T-helper 22 cell (primary cell): Measurements from ENCODE around the gene CCDC88B.
A peak's percentile ranks its signal among the peaks of the same experiment; 100 is the strongest.
"Not testable (repeated sequence)": the region's sequence is repeated elsewhere in the genome, so short reads cannot be mapped to it uniquely, and the experiment has no call there.

ENCODE experiments used
- DNase-seq: peaks from one replicate; pipeline ENCODE4 v3.0.0-alpha.2; 2020; ENCODE audit warnings: low read depth

CCDC88B gene

GRCh38 chr11:64321026-64321425 is 19.0 kb upstream of the CCDC88B start:
- DNase-seq = no peak

GRCh38 chr11:64321533-64321932 is 18.5 kb upstream of the CCDC88B start:
- DNase-seq = no peak

DNA sequence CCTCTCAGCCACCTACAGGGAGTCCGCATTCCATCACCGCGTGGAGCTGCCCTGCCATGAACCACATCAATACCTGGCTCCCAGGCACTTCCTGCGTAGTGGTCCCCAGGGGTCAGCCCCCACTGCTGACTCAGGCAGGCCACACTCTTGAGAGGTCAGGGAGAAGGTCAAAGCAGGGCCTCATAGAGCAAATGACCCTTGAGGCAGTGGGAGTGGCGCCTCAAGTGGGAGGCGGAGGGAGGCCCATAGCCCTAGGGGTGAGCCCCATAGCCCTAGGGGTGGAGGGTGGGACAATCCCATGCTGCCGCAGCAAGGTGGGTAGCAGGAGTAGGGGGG is 17.1 kb upstream of the CCDC88B start:
- DNase-seq = no peak

- no peak for DNase-seq
Observed at GRCh38 chr11:64323373-64323772, 16.6 kb upstream of the CCDC88B start.

GRCh38 chr11:64323984-64324383 is 16.0 kb upstream of the CCDC88B start:
- not testable (repeated sequence) for DNase-seq

GRCh38 chr11:64324692-64325469 is 15.1 kb upstream of the CCDC88B start:
- no peak for DNase-seq

DNA sequence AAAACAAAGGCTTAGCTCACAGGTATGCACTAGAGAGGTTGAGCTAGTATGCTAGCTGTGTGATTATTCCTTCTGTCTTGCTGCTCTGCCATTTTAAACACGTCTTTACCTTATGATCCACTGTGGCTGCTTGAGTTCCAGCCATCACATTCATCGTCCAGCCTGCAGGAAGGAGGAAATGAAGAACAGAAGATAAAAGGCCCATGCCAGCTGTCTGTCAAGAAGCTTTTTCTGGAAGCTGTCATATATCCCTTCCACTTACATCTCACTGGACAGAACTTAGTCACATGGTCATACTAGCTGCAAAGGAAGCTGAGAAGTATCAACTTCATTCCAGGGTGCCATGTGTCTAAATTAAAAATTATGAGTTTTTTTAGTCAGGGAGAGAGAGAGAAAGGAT is 12.6 kb upstream of the CCDC88B start:
- no peak for DNase-seq

GRCh38 chr11:64327993-64328392 is 12.0 kb upstream of the CCDC88B start:
- DNase-seq = no peak

- DNase-seq = no peak
Observed at GRCh38 chr11:64330888-64331287, 9.1 kb upstream of the CCDC88B start.

DNA sequence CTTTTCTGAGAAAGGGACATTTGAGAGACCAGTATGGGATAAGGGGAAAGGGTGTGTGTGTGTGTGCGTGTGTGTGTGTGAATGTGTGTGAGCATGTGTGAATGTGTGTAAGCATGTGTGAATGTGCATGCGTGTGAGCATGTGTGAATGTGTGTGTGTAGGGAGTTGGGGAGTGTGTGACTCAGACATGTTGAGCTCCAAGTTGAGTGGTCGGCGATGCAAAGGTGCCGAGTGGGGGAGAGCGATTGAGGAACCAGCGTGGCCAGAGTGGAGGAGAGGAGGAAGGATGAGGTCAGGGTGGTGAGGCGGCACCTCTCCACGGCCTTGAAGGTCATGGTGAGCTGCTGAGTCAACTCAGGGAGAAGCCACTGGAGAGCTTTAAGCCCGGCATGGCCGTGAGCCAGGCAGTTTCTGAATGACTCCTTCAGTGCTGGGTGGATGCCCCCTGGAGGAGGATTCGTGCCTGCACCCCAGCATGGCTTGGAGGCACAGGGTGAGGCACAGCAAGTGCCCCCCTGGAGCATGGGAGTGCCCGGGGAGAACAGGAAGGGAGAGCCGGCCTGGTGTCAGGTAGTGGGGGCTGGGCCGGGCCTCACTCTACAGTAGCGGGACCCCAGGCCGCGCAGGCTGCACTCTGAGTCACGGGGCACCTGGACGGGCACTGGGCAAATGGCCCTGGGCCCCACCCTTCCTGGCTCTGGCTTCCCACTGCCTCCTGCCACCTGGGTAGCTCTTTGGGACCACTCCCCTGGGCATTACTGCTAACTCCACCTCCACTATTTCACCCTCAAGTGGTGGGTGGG is 8.2 kb upstream of the CCDC88B start:
- DNase-seq = peak; percentile 27

DNA sequence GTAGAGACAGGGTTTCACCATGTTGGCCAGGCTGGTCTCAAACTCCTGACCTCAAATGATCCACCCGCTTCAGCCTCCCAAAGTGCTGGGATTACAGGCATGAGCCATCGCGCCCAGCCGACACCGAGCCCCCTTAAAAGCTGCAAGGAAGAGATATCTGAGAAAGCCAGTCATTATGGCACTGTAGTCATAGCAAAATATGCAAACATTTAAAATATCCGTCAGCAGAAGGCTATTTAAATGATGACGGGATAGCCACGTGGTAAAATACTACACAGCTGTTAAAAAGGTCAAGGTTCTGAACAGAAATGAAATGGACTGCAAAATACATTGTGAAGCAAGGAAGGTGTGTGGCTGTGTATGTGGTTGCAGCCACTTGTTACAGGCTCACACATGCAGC is 6.4 kb upstream of the CCDC88B start:
- no peak for DNase-seq

DNA sequence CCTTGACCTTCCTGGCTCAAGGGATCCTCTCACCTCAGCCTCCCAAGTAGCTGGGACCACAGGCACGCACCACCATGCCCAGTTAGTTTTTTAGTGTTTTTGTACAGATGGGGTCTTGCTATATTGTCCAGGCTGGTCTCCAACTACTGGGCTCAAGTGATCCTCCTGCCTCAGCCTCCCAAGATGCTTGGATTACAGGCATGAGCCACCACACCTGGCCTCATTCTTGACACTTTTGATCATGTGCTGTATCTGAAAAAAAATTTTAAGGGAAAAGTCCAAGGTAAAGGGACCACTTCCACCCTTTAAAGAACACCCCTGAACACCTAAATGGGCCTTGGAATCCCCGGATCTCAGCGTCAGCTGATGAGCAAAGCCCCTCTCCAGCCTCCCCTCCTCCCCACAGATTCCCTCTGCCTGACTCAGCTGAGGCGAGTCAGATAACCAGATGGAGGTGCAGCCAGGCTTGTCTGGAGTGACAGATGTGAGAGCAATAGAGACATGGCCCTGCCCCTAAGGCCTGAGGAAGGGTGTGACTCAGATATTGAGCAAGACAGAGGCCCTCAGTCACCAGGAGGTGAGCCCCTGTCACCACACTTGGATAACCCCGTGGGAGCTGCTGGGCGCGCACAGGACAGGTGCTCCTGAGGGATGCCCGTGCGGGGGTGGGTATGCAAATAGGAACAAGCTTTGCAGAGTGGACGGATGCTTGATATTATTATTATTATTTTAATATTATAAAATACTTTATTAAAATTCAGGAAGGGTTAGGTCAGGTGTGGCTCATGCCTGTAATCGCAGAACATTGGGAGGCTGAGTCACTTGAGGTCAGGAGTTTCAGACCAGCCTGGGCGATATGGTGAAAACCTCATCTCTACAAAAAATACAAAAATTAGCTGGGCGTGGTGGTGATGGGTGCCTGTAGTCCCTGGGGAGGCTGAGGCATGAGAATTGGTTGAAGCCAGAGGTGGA is 5.0 kb upstream of the CCDC88B start:
- no peak for DNase-seq

- no peak for DNase-seq
Observed at GRCh38 chr11:64337538-64338249, 2.3 kb upstream of the CCDC88B start.

DNA sequence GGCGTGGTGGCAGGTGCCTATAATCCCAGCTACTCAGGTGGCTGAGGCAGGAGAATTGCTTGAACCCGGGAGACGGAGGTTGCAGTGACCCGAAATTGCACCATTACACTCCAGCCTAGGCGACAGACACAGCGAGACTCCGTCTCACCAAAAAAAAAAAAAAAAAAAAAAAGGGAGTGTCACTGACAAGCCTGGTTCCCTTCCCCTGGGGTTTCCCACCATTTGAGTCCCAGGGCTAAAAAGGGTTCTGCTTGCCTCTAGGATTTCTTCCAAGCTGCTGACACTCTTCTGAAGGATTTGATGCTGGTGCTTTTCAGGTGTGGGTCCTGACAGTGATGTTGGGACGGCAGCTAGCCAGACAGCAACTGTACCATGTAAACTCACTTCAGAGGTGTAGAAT is 1.3 kb upstream of the CCDC88B start:
- no peak for DNase-seq

DNA sequence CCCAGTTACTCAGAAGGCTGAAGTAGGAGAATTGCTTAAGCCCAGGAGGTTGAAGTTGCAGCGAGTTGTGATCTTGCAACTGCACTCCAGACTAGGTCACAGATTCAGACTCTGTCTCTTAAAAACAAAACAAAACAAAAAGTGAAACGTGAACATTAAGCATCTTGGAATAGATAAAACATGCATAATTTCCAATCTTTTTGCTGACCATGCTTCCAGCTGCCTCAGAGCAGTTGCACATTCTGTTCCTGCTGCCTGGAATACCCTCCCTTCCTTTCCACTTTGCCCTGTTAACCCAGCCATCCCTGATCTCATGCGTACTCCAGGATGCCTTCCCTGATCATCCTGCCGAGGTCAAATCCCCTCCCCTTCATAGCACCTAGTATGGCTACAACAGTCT is 718 bp upstream of the CCDC88B start:
- DNase-seq = no peak

GRCh38 chr11:64340671-64341335 is 799 bp downstream of the CCDC88B start:
- DNase-seq = peak; percentile 57

- DNase-seq = no peak
Observed at GRCh38 chr11:64341429-64341828, 1.4 kb downstream of the CCDC88B start.

DNA sequence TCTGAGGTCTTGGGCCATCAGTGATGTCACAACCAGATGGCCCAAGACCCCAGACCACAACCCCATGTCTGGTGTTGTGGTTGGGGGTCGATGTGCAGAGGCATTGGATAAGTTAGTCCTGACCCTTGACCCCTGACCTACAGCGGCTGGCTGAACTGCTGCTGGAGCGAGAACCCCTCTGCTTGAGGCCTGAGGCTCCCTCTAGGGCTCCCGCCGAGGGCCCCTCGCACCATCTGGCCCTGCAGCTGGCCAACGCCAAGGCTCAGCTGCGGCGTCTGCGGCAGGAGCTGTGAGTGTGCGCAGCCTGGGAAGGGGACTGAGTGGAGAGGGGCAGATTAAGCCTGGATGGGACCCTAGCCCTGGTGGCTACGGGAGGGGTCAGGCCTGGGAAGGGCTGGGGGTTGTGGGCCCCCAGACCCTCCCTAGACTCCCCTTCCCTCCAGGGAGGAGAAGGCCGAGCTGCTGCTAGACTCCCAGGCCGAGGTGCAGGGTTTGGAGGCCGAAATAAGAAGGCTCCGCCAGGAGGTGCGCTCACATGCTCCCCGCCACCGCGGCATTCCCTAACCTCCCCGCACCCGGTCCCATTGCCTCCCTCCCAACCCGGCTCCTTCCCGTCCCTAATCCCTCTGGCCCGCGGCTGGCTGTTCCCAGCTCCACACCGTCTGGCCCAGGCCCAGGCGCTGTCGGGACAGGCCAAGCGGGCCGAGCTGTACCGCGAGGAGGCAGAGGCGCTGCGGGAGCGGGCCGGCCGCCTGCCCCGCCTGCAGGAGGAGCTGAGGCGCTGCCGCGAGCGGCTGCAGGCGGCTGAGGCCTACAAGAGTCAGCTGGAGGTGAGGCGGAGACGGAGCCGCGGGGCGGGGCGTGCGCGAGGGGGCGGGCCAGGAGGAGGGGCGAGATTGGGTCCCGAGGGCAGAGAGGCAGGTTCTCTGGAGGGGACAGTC is 2.1 kb downstream of the CCDC88B start:
- peak; percentile 71 for DNase-seq

GRCh38 chr11:64342869-64343745 is 3.1 kb downstream of the CCDC88B start:
- DNase-seq = no peak
